ENCODE data around the gene LDLRAP1. TPM values are rescaled to one million over a fixed set of nuclear protein-coding genes. Genes with fewer than 3 reads are reported as not detected.

The LDLRAP1 gene
- total RNA-seq, 1 experiment from 2014 or later, result 16.3 TPM

DNA sequence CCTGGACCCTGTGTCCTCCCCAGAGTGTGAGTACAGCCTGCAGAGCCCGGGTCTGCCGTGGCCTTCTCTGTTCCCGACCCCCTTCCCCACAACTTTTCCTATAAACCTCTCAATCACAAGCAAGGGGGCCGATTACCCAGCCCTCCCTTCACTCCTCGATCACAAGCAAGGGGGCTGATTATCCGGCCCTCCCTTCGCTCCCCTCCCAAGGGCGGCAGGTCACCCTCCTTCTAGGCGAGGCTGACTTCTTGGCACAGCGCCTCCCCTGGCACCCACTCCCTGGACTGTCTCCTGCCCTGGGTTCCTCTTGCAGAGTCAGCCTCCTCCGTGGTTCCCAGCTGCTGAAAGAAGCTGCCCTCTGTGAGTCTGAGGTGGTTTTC, 12.3 kb upstream of the LDLRAP1 start (continued):
- TF ChIP-seq, protein P1, sequence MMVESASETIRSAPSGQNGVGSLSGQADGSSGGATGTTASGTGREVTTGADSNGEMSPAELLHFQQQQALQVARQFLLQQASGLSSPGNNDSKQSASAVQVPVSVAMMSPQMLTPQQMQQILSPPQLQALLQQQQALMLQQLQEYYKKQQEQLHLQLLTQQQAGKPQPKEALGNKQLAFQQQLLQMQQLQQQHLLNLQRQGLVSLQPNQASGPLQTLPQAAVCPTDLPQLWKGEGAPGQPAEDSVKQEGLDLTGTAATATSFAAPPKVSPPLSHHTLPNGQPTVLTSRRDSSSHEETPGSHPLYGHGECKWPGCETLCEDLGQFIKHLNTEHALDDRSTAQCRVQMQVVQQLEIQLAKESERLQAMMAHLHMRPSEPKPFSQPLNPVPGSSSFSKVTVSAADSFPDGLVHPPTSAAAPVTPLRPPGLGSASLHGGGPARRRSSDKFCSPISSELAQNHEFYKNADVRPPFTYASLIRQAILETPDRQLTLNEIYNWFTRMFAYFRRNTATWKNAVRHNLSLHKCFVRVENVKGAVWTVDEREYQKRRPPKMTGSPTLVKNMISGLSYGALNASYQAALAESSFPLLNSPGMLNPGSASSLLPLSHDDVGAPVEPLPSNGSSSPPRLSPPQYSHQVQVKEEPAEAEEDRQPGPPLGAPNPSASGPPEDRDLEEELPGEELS (CRISPR knock-in tag; IDR thresholded peaks at IDR 0.05), result no peak
- TF ChIP-seq JAZF1 (CRISPR knock-in tag; IDR thresholded peaks at IDR 0.05) (no peak), CREB1 (CRISPR knock-in tag; IDR thresholded peaks at IDR 0.05) (no peak)
- TF ChIP-seq, protein P2, sequence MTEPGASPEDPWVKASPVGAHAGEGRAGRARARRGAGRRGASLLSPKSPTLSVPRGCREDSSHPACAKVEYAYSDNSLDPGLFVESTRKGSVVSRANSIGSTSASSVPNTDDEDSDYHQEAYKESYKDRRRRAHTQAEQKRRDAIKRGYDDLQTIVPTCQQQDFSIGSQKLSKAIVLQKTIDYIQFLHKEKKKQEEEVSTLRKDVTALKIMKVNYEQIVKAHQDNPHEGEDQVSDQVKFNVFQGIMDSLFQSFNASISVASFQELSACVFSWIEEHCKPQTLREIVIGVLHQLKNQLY (CRISPR knock-in tag; IDR thresholded peaks at IDR 0.05), result no peak

- H3K4me1 Mint-ChIP-seq, result peaks cover 20% of the 10 kb centered on the region
- H3K36me3 Mint-ChIP-seq, result no peaks in the 10 kb centered on the region
- no peak overlapping the region for H3K4me3 Mint-ChIP-seq
- ATAC-seq, result no peak
- no peak overlapping the region for H3K27ac Mint-ChIP-seq
- H3K9me3 Mint-ChIP-seq, result peaks cover 5% of the 10 kb centered on the region
- no peaks in the 10 kb centered on the region for H3K27me3 Mint-ChIP-seq (ENCODE audit: low read depth)
- CTCF ChIA-PET, result no interaction called here
- TF ChIP-seq, protein P3, sequence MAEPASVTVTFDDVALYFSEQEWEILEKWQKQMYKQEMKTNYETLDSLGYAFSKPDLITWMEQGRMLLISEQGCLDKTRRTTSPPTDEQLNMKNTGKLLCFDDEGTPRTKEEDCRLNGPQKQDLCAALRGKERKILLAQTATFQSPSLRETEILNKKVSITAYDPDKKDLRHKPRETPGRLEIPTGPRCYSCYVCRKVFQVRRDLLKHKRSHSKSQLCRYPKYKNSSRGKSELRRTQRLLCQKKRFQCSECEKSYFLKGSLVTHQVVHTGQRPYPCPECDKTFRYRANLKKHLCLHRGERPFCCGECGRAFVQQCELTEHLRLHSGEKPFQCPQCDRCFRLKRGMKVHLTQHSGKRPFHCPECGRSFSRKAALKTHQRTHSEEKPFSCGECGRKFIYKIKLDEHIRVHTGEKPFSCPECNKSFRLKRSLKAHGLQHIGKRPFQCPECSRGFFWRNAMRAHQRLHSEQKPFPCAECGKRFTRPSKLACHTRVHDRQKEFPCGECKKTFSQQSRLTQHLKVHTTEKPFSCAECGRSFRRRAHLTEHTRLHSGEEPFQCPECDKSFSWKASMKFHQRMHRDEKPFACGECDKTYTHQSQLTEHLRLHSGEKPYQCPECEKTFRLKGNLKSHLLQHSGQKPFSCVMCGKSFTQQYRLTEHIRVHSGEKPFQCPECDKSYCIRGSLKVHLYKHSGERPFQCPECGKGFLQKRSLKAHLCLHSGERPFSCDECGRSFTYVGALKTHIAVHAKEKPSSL (CRISPR knock-in tag; conservative IDR thresholded peaks at IDR 0.05), result no peak
- TF ChIP-seq, protein P4, sequence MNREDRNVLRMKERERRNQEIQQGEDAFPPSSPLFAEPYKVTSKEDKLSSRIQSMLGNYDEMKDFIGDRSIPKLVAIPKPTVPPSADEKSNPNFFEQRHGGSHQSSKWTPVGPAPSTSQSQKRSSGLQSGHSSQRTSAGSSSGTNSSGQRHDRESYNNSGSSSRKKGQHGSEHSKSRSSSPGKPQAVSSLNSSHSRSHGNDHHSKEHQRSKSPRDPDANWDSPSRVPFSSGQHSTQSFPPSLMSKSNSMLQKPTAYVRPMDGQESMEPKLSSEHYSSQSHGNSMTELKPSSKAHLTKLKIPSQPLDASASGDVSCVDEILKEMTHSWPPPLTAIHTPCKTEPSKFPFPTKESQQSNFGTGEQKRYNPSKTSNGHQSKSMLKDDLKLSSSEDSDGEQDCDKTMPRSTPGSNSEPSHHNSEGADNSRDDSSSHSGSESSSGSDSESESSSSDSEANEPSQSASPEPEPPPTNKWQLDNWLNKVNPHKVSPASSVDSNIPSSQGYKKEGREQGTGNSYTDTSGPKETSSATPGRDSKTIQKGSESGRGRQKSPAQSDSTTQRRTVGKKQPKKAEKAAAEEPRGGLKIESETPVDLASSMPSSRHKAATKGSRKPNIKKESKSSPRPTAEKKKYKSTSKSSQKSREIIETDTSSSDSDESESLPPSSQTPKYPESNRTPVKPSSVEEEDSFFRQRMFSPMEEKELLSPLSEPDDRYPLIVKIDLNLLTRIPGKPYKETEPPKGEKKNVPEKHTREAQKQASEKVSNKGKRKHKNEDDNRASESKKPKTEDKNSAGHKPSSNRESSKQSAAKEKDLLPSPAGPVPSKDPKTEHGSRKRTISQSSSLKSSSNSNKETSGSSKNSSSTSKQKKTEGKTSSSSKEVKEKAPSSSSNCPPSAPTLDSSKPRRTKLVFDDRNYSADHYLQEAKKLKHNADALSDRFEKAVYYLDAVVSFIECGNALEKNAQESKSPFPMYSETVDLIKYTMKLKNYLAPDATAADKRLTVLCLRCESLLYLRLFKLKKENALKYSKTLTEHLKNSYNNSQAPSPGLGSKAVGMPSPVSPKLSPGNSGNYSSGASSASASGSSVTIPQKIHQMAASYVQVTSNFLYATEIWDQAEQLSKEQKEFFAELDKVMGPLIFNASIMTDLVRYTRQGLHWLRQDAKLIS (CRISPR knock-in tag; IDR thresholded peaks at IDR 0.05; ENCODE audit: borderline replicate concordance), result no peak
- TF ChIP-seq TEAD1 (CRISPR knock-in tag; IDR thresholded peaks at IDR 0.05), result no peak
- no peak for DNase-seq (ENCODE audit: low spot score)
- POLR2A ChIA-PET, result no interaction called here
These were observed 10.4 kb upstream of the LDLRAP1 start for GRCh38 chr1:25532970-25533369.

DNA sequence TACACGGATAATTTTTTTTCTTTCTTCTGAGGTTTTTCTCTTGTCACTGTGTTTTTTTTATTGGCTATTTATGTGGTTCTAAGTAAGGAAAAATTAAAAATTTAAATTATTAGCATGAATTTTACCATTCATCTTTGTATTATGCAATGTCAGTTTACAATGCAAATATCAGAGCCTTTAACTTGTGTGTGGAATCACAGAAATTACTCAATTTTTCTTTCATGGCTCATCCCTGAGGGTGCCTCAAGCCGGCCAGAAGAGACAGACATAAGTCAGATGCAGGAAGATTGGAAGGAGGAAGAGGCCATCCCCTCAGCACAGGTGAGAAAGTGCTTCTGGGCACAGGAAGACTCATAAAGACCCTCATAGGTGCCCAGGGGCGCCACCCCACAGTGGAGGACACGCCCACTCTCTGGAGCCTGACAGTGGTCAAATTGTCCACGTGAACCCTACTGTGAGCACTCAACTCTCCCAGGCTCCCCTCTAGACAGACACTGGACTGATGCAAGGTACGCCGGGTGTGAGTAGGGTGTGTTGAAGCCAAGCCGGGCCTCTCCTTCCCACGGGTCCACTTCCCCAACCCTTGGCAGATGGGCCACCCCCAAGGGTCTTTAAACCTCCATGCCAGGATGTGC, 9.5 kb upstream of the LDLRAP1 start:
- Mint-ChIP-seq H3K9me3 (peaks cover 5% of the 10 kb centered on the region), H3K4me1 (peaks cover 20% of the 10 kb centered on the region), H3K36me3 (no peaks in the 10 kb centered on the region), H3K4me3 (no peak overlapping the region), H3K27ac (no peak overlapping the region), H3K27me3 (ENCODE audit: low read depth) (no peaks in the 10 kb centered on the region)
- ATAC-seq, result no peak
- ChIA-PET POLR2A (no interaction called here), CTCF (no interaction called here)
- DNase-seq (ENCODE audit: low spot score), result no peak
- TF ChIP-seq ZNF232 (CRISPR knock-in tag; IDR thresholded peaks at IDR 0.05) (no peak), ZNF317 (CRISPR knock-in tag; IDR thresholded peaks at IDR 0.05; ENCODE audit: borderline replicate concordance, low read depth) (no peak), ZNF671 (CRISPR knock-in tag; IDR thresholded peaks at IDR 0.05) (no peak), CREB1 (CRISPR knock-in tag; IDR thresholded peaks at IDR 0.05) (no peak), EMX1 (CRISPR knock-in tag; IDR thresholded peaks at IDR 0.05) (no peak)

GRCh38 chr1:25534410-25534788, 9.0 kb upstream of the LDLRAP1 start:
- Mint-ChIP-seq H3K9me3 (no peaks in the 10 kb centered on the region), H3K4me1 (peaks cover 20% of the 10 kb centered on the region), H3K27ac (no peak overlapping the region), H3K4me3 (no peak overlapping the region), H3K36me3 (no peaks in the 10 kb centered on the region), H3K27me3 (ENCODE audit: low read depth) (no peaks in the 10 kb centered on the region)
- POLR2A ChIA-PET, result no interaction called here
- ATAC-seq (no peak), DNase-seq (ENCODE audit: low spot score) (no peak)
- CTCF ChIA-PET, result interaction anchor here (0.6 to 0.9 kb wide), 3 partner anchors 47 to 74 kb away, joined by 3 to 4 read pairs (median 4); no protein-coding TSS in a partner anchor
- TF ChIP-seq NFATC4 (CRISPR knock-in tag; IDR thresholded peaks at IDR 0.05) (no peak), HMGA2 (CRISPR knock-in tag; IDR thresholded peaks at IDR 0.05) (no peak), FOXJ3 (CRISPR knock-in tag; IDR thresholded peaks at IDR 0.05; ENCODE audit: borderline replicate concordance) (no peak), MXD4 (CRISPR knock-in tag; IDR thresholded peaks at IDR 0.05; ENCODE audit: borderline replicate concordance) (no peak), SMAD3 (CRISPR knock-in tag; IDR thresholded peaks at IDR 0.05; ENCODE audit: borderline replicate concordance) (no peak)
- TF ChIP-seq, protein P2 (CRISPR knock-in tag; IDR thresholded peaks at IDR 0.05), result no peak
- TF ChIP-seq, protein P5, sequence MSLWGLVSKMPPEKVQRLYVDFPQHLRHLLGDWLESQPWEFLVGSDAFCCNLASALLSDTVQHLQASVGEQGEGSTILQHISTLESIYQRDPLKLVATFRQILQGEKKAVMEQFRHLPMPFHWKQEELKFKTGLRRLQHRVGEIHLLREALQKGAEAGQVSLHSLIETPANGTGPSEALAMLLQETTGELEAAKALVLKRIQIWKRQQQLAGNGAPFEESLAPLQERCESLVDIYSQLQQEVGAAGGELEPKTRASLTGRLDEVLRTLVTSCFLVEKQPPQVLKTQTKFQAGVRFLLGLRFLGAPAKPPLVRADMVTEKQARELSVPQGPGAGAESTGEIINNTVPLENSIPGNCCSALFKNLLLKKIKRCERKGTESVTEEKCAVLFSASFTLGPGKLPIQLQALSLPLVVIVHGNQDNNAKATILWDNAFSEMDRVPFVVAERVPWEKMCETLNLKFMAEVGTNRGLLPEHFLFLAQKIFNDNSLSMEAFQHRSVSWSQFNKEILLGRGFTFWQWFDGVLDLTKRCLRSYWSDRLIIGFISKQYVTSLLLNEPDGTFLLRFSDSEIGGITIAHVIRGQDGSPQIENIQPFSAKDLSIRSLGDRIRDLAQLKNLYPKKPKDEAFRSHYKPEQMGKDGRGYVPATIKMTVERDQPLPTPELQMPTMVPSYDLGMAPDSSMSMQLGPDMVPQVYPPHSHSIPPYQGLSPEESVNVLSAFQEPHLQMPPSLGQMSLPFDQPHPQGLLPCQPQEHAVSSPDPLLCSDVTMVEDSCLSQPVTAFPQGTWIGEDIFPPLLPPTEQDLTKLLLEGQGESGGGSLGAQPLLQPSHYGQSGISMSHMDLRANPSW (CRISPR knock-in tag; conservative IDR thresholded peaks at IDR 0.05; ENCODE audit: low read depth), result no peak

All from WTC11 (cell line).